ENCODE measurements around the gene KSR1.
"Not testable (repeated sequence)": the region's sequence is repeated elsewhere in the genome, so short reads cannot be mapped to it uniquely, and the experiment has no call there.

KSR1 gene

DNA sequence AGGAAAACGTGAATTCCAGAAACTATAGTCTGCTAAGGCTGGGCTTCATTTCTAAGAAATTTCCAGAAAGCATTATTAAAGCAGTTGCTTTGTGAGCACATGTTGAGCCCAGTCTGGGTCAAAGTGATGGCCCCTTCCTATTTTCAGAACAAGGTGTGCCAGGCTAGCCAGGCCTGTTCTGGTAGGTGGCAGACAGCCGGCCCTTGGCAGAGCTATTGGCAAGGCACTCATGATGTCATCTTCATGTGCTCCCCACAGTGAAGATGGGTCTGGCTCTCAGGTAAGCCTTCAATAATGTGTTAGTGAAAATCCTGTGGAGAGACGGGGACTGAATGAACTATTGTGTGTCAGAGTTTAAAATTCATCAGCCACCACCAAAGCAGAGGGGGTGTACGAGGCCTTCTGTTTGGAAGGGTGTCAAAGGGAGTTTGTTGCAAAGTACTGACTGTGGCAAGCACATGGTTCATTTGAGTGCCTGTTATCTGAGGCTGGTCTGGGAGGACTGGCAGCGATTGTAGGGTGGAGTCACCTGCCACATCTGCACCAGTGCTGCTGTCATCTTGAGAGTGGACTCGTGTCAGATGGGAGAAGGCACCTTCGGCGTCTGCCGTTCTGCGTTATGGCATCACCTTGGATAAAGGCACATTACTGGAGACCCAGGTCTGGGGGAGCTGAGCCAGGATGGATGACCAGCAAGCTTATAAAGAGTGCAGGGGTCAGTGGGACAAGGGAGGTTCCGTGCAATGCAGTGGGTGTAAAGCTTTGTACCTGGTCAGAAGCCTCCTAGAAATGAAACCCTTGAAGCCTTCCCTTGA is 43.4 kb downstream of the KSR1 start:
- Histone ChIP-seq H3K4me3 (no peak overlapping the region), H3K27ac (no peak overlapping the region), H3K9ac (ENCODE audit: insufficient read length) (no peak overlapping the region), H3K9me3 (ENCODE audit: low read depth, low read length) (no peaks in the 10 kb centered on the region), H3K36me3 (ENCODE audit: insufficient read depth, low read length) (no peaks in the 10 kb centered on the region)
- no peak for DNase-seq (ENCODE audit: low read depth, low spot score)
- no peak for TF ChIP-seq POLR2AphosphoS5 (IDR thresholded peaks at IDR 0.05; ENCODE audit: borderline replicate concordance, low read depth, low read length)
- TF ChIP-seq EZH2 (IDR thresholded peaks at IDR 0.05), result no peak
- TF ChIP-seq FOXP2 (optimal IDR thresholded peaks at IDR 0.05; ENCODE audit: control extremely low read depth, extremely low read length, insufficient read depth), result no peak

DNA sequence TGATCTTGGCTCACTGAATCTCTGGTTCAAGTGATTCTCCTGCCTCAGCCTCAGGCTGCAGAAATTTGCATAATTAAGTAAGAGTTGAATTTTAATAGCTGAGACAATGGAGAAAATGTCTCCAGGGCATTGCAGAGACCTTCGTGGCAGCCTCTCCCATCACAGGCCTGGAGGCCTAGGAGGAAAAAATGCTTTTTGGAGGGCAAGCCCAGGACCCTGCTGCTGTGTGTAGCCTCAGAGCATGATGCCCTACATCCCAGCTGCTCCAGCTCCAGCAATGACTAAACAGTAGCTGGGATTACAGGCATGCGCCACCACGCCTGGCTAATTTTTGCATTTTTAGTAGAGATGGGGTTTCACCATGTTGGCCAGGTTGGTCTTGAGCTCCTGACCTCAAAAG is 45.1 kb downstream of the KSR1 start:
- not testable (repeated sequence) for H3K9me3 ChIP-seq (ENCODE audit: low read depth, low read length); H3K9ac ChIP-seq (ENCODE audit: insufficient read length); H3K36me3 ChIP-seq (ENCODE audit: insufficient read depth, low read length); H3K27ac ChIP-seq; H3K4me3 ChIP-seq; DNase-seq (ENCODE audit: low read depth, low spot score)

- no peaks in the 10 kb centered on the region for H3K36me3 ChIP-seq (ENCODE audit: insufficient read depth, low read length)
- H3K9me3 ChIP-seq (ENCODE audit: low read depth, low read length), result no peaks in the 10 kb centered on the region
- no peak overlapping the region for H3K4me3 ChIP-seq
- TF ChIP-seq FOXP2 (optimal IDR thresholded peaks at IDR 0.05; ENCODE audit: control extremely low read depth, extremely low read length, insufficient read depth) (no peak), POLR2AphosphoS5 (IDR thresholded peaks at IDR 0.05; ENCODE audit: borderline replicate concordance, low read depth, low read length) (no peak), EZH2 (IDR thresholded peaks at IDR 0.05) (no peak)
- DNase-seq (ENCODE audit: low read depth, low spot score), result no peak
- no peak overlapping the region for H3K9ac ChIP-seq (ENCODE audit: insufficient read length)
- no peak overlapping the region for H3K27ac ChIP-seq
Observed at GRCh38 chr17:27502526-27503324, 46.5 kb downstream of the KSR1 start.

- Histone ChIP-seq H3K36me3 (ENCODE audit: insufficient read depth, low read length) (no peaks in the 10 kb centered on the region), H3K9ac (ENCODE audit: insufficient read length) (no peak overlapping the region), H3K9me3 (ENCODE audit: low read depth, low read length) (no peaks in the 10 kb centered on the region), H3K27ac (no peak overlapping the region), H3K4me3 (no peak overlapping the region)
- no peak for DNase-seq (ENCODE audit: low read depth, low spot score)
- TF ChIP-seq EZH2 (IDR thresholded peaks at IDR 0.05) (no peak), POLR2AphosphoS5 (IDR thresholded peaks at IDR 0.05; ENCODE audit: borderline replicate concordance, low read depth, low read length) (no peak), FOXP2 (optimal IDR thresholded peaks at IDR 0.05; ENCODE audit: control extremely low read depth, extremely low read length, insufficient read depth) (no peak)
Observed at GRCh38 chr17:27503611-27504010, 47.4 kb downstream of the KSR1 start.

GRCh38 chr17:27504188-27504995 is 48.1 kb downstream of the KSR1 start:
- TF ChIP-seq FOXP2 (optimal IDR thresholded peaks at IDR 0.05; ENCODE audit: control extremely low read depth, extremely low read length, insufficient read depth), result no peak
- TF ChIP-seq EZH2 (IDR thresholded peaks at IDR 0.05), result no peak
- TF ChIP-seq POLR2AphosphoS5 (IDR thresholded peaks at IDR 0.05; ENCODE audit: borderline replicate concordance, low read depth, low read length), result no peak
- Histone ChIP-seq H3K36me3 (ENCODE audit: insufficient read depth, low read length) (no peaks in the 10 kb centered on the region), H3K27ac (no peak overlapping the region), H3K9ac (ENCODE audit: insufficient read length) (no peak overlapping the region), H3K9me3 (ENCODE audit: low read depth, low read length) (no peaks in the 10 kb centered on the region), H3K4me3 (no peak overlapping the region)
- no peak for DNase-seq (ENCODE audit: low read depth, low spot score)

DNA sequence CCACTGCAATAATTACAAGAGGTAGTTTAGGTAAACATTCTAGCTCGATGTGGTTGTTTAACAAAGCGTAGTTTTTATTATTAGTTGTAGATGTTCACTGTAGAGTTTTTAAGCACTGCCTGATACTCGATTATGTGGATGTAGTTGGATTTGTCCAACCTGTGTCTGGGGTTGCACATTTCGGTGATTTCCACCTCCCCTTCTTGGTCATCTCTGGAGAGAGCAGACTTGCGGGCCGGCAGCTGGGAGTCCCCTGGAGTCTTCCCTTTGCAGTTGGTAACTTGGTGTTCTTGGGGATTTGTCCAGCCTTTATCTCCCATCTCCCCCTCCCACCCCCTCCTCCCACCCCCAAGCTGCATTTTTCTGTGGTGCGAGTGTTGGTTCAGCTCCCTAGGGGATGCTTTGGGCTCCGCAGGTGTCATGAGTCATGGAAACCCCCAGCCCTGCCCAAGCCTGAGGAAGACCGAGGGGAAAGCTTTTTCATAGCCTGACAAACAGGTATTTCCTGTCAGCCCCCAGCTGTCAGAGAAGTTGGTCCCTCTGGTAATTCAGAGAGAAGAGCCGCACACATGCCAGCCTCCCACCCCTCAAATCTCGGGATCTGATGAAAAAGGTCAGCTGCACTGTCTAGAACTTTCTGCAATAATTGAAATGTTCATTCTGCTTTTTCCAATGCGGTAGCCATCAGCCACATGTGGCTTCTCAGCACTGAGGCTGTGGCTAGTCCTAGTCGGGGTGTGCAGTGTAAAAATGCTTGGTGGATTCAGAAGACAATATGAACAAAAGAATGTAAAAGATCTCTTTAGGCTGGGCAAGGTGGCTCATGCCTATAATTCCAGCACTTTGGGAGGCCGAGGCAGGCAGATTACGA is 50.3 kb downstream of the KSR1 start:
- no peak for DNase-seq (ENCODE audit: low read depth, low spot score)

DNA sequence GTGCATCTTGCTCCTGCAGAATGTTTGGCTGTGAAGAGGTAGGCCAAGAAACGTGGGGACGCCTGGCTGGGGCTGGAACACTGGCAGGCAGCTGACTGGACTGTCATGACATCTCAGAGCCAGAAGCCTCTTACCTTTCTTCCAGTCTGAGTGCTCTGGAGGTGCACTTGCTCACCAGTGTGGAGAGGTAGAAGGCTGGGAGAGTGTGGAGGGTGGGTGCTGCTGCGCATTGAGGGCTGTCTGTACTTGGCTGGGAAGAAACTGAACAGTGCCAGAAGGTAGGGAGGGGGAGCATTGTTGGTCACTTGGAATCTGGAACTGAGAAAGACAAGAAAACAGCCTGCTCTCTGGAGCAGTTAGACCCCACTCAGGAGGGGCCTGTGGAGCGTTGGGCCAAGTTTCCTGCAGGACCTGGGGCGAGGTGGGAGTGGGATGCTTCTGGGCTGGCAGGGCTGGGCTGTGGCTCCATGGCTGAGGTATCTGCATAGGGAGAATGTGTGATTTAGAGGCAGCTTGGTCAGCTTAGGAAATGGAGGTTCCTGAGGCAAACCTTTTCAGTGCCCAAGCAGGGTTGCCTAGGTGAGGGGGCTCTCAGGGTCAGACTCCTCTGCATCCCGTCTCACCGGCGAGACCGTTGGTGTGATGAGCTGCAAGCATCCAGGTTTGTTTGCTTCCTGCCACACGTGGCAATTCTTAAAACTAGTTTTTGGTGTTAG is 55.1 kb downstream of the KSR1 start:
- H3K27ac ChIP-seq, result no peak overlapping the region
- no peak overlapping the region for H3K9ac ChIP-seq (ENCODE audit: insufficient read length)
- TF ChIP-seq POLR2AphosphoS5 (IDR thresholded peaks at IDR 0.05; ENCODE audit: borderline replicate concordance, low read depth, low read length) (no peak), FOXP2 (optimal IDR thresholded peaks at IDR 0.05; ENCODE audit: control extremely low read depth, extremely low read length, insufficient read depth) (no peak), EZH2 (IDR thresholded peaks at IDR 0.05) (no peak)

More for the DNA sequence above, 50.3 kb downstream of the KSR1 start:
- no peak overlapping the region for H3K9ac ChIP-seq (ENCODE audit: insufficient read length)
- H3K4me3 ChIP-seq, result no peak overlapping the region
- H3K27ac ChIP-seq, result no peak overlapping the region
- TF ChIP-seq POLR2AphosphoS5 (IDR thresholded peaks at IDR 0.05; ENCODE audit: borderline replicate concordance, low read depth, low read length), result no peak
- no peak for TF ChIP-seq EZH2 (IDR thresholded peaks at IDR 0.05)
- no peak for TF ChIP-seq FOXP2 (optimal IDR thresholded peaks at IDR 0.05; ENCODE audit: control extremely low read depth, extremely low read length, insufficient read depth)
- no peaks in the 10 kb centered on the region for H3K9me3 ChIP-seq (ENCODE audit: low read depth, low read length)
- no peaks in the 10 kb centered on the region for H3K36me3 ChIP-seq (ENCODE audit: insufficient read depth, low read length)

More for the DNA sequence above, 55.1 kb downstream of the KSR1 start:
- H3K9me3 ChIP-seq (ENCODE audit: low read depth, low read length), result no peaks in the 10 kb centered on the region
- DNase-seq (ENCODE audit: low read depth, low spot score), result no peak
- no peaks in the 10 kb centered on the region for H3K36me3 ChIP-seq (ENCODE audit: insufficient read depth, low read length)
- no peak overlapping the region for H3K4me3 ChIP-seq
